Measurements from ENCODE around the gene FAN1. TPM values are rescaled to one million over a fixed set of nuclear protein-coding genes. Genes with fewer than 3 reads are reported as not detected.

The FAN1 gene
- total and polyA plus RNA-seq, 2 donors (not counting 3 experiments of a cell fraction or from before 2014, with no cell fraction given), result 4.3 to 11.7 TPM

GRCh38 chr15:30927148-30927761 lies 23.5 kb downstream of the FAN1 start:
- H3K9ac ChIP-seq (replicated peaks; ENCODE audit: extremely low read depth, insufficient read depth, low read length), result no peak overlapping the region
- ChIA-PET POLR2A (no interaction called here), CTCF (interaction anchor here (1.2 kb wide), 1 partner anchor 202 kb away, joined by 4 read pairs; no protein-coding TSS in a partner anchor)
- intact Hi-C loops (cut with micrococcal nuclease), result no loop called here
- no peak overlapping the region for H3K4me3 ChIP-seq (replicated peaks in 1 of 3; ENCODE audit: insufficient read depth in 1 of 3, low read depth in 1 of 3, low read length in 3 of 3)
- TF ChIP-seq GATA2 (IDR thresholded peaks at IDR 0.05; ENCODE audit: insufficient read depth, insufficient read length, low read depth, low read length), result no peak
- TF ChIP-seq EZH2 (IDR thresholded peaks at IDR 0.05; ENCODE audit: borderline replicate concordance, low read depth, low read length, severe bottlenecking), result no peak
- TF ChIP-seq POLR2AphosphoS5 (IDR thresholded peaks at IDR 0.05; ENCODE audit: insufficient read depth, low read depth, low read length), result no peak
- no peak for TF ChIP-seq MAX (IDR thresholded peaks at IDR 0.05; ENCODE audit: insufficient read depth, insufficient read length)
- TF ChIP-seq FOS (IDR thresholded peaks at IDR 0.05; ENCODE audit: borderline replicate concordance, insufficient read depth, low read length), result no peak
- no peak for TF ChIP-seq JUN (IDR thresholded peaks at IDR 0.05; ENCODE audit: borderline replicate concordance, insufficient read depth, insufficient read length, low read depth)
- TF ChIP-seq POLR2A (IDR thresholded peaks at IDR 0.05; ENCODE audit: low read depth, low read length), result no peak
- no peak for TF ChIP-seq MYC (IDR thresholded peaks at IDR 0.05; ENCODE audit: low read depth, low read length)
- no peak for TF ChIP-seq CTCF (IDR thresholded peaks at IDR 0.05; ENCODE audit: extremely low read depth in 1 of 2, insufficient read depth in 1 of 2, low read depth in 1 of 2, low read length in 2 of 2)
- H3K36me3 ChIP-seq (ENCODE audit: control insufficient read depth in 2 of 2, extremely low read depth in 1 of 2, insufficient read depth in 2 of 2, low read length in 2 of 2), result peaks cover 6 to 15% of the 10 kb centered on the region in 2 experiments
- dilution Hi-C loops (cut with MboI; ENCODE audit: extremely low pct_ligation_motif_present, low sequenced_read_pairs), result no loop called here
- H3K4me1 ChIP-seq (ENCODE audit: control insufficient read depth, extremely low read depth, insufficient read depth, low read length), result peaks cover 13% of the 10 kb centered on the region
- H3K27me3 ChIP-seq (ENCODE audit: control insufficient read depth in 2 of 2, insufficient read depth in 2 of 2, low read length in 2 of 2), result no peaks in the 10 kb centered on the region
- FAIRE-seq (no peak), DNase-seq (ENCODE audit: low read depth, low spot score) (no peak)
- BruUV-seq (replicated peaks), result no TSS peak
- no peak overlapping the region for H2AFZ ChIP-seq (ENCODE audit: low read depth, low read length)
- no peak overlapping the region for H3K4me2 ChIP-seq (ENCODE audit: insufficient read depth, low read length)
- no peak overlapping the region for H3K27ac ChIP-seq (ENCODE audit: insufficient read depth, low read depth, low read length)
- H3K79me2 ChIP-seq (ENCODE audit: control insufficient read depth, insufficient read depth, low read length), result no peaks in the 10 kb centered on the region
- no peaks in the 10 kb centered on the region for H3K9me1 ChIP-seq (replicated peaks; ENCODE audit: control insufficient read depth, extremely low read depth, insufficient read depth, low read length)
- H4K20me1 ChIP-seq (replicated peaks; ENCODE audit: control insufficient read depth, extremely low read depth, insufficient read depth, low read length), result no peaks in the 10 kb centered on the region
- H3K9me3 ChIP-seq (replicated peaks; ENCODE audit: control insufficient read depth, insufficient read depth, low read length), result no peaks in the 10 kb centered on the region
